K562 (cell line): ENCODE data around the gene HMGN1. TPM values are rescaled to one million over a fixed set of nuclear protein-coding genes. Genes with fewer than 3 reads are reported as not detected.

Experiments used
- ATAC-seq: fragments of 200-7000 bp; cut with Tn5 transposase; 3 replicates; pipeline ENCODE4 v1.9.1; 2020; ENCODE audit warnings: moderate library complexity
- BruUV-seq: library from RNA; stranded (reverse); fragments of 400-500 nt; replicated peaks from 2 replicates; lab custom pipeline; 2021; lab: Mats Ljungman, UMichigan
- CTCF ChIA-PET: fragments of 300-600 bp; formaldehyde crosslinking; extraction: SDS; loops from one replicate; lab custom pipeline; 2021; ENCODE audit warnings: low intra/inter-chr PET ratio; lab: Yijun Ruan, JAX
- POLR2A ChIA-PET: fragments of 300-600, 350-650 bp; sonication (Branson Sonifier 250); formaldehyde crosslinking; extraction: SDS; loops from one replicate; lab custom pipeline; 2021; ENCODE audit warnings: antibody characterized with exemption, inconsistent platforms; lab: Yijun Ruan, JAX
- DNase-seq, 4 experiments: peaks; one replicate each; pipeline versions ENCODE4 v3.0.0 to v3.0.0-alpha.2; 2011 to 2018; ENCODE audit warnings: low spot score in 3 of 4, mixed read lengths in 3 of 4; ENCODE audit errors: extremely low read depth in 1 of 4
- FAIRE-seq: peaks from 2 replicates; lab custom pipeline; 2011; peaks lifted over from hg19 to GRCh38; lab: Jason Lieb, UNC
- H2AFZ ChIP-seq: 2 replicates; pipeline ENCODE4 v1.6.0; 2011; ENCODE audit warnings: low read depth, low read length, control low read depth, inconsistent platforms
- H3K27ac ChIP-seq: fragments of 200-600 bp; 3 replicates; pipeline ENCODE4 v1.8.0; 2011; ENCODE audit warnings: low read depth, mild to moderate bottlenecking, control low read depth, inconsistent platforms, low read length, moderate library complexity, mixed read lengths; ENCODE audit errors: extremely low read depth
- H3K27me3 ChIP-seq, 2 experiments: fragments of 300-600 bp in 1 of 2; 2 replicates in 1 of 2; 3 replicates in 1 of 2; pipeline versions ENCODE4 v1.6.0 to v1.8.0; 2011; ENCODE audit warnings: inconsistent platforms in 2 of 2, low read length in 2 of 2, mild to moderate bottlenecking in 1 of 2, mixed read lengths in 1 of 2, moderate library complexity in 1 of 2; ENCODE audit not compliant: control insufficient read depth in 2 of 2, insufficient read depth in 2 of 2
- H3K36me3 ChIP-seq: fragments of 300-600 bp; 3 replicates; pipeline ENCODE4 v1.8.0; 2011; ENCODE audit warnings: mild to moderate bottlenecking, low read length, inconsistent platforms; ENCODE audit not compliant: control insufficient read depth, insufficient read depth
- H3K4me1 ChIP-seq, 2 experiments: fragments of 200-600 bp in 1 of 2; replicated peaks in 1 of 2; 2 replicates in 1 of 2; 3 replicates in 1 of 2; pipeline versions ENCODE4 v1.5.1 to v1.8.0; 2011; ENCODE audit warnings: inconsistent platforms in 2 of 2, low read length in 2 of 2, mild to moderate bottlenecking in 1 of 2, mixed read lengths in 1 of 2, moderate library complexity in 1 of 2; ENCODE audit not compliant: control insufficient read depth in 2 of 2, insufficient read depth in 2 of 2
- H3K4me2 ChIP-seq: 2 replicates; pipeline ENCODE4 v1.6.1; 2011; ENCODE audit warnings: low read length, control low read depth, inconsistent platforms, mixed read lengths; ENCODE audit not compliant: insufficient read depth
- H3K4me3 ChIP-seq: fragments of 200-600 bp; sonication (generic), shearing (Covaris generic); 2 replicates; pipeline ENCODE4 v1.5.1; 2016; ENCODE audit warnings: control low read depth, inconsistent platforms
- H3K79me2 ChIP-seq: fragments of 200-600 bp; 3 replicates; pipeline ENCODE4 v1.8.0; 2011; ENCODE audit warnings: low read length, inconsistent platforms; ENCODE audit not compliant: control insufficient read depth, insufficient read depth
- H3K9ac ChIP-seq, 2 experiments: 2 replicates each; pipeline versions ENCODE4 v1.6.0 to v1.6.1; 2011; ENCODE audit warnings: low read depth in 2 of 2, low read length in 2 of 2, control low read depth in 1 of 2, inconsistent platforms in 1 of 2, mild to moderate bottlenecking in 1 of 2, mixed read lengths in 1 of 2; ENCODE audit not compliant: insufficient read depth in 1 of 2
- H3K9me1 ChIP-seq: one replicate; pipeline ENCODE4 v1.6.0; 2011; ENCODE audit warnings: inconsistent platforms, mild to moderate bottlenecking, low read length, moderate library complexity; ENCODE audit not compliant: control insufficient read depth, insufficient read depth
- H3K9me3 ChIP-seq: replicated peaks from 2 replicates; pipeline ENCODE4 v1.5.1; 2011; ENCODE audit warnings: low read depth, low read length, inconsistent platforms; ENCODE audit not compliant: control insufficient read depth, insufficient read depth
- H4K20me1 ChIP-seq: replicated peaks from 2 replicates; pipeline ENCODE4 v1.6.1; 2011; ENCODE audit warnings: low read length, inconsistent platforms, mixed read lengths; ENCODE audit not compliant: control insufficient read depth, insufficient read depth
- CC2D1A ChIP-seq: fragments of 450-650 bp; IDR thresholded peaks from 2 replicates; pipeline ENCODE4 v1.6.1; 2017; ENCODE audit warnings: mild to moderate bottlenecking
- DACH1 ChIP-seq: fragments of 450-650 bp; IDR thresholded peaks from 2 replicates; pipeline ENCODE4 v1.6.1; 2018; ENCODE audit not compliant: partially characterized antibody
- E2F3 ChIP-seq: fragments of 250-450 bp; sonication (Bioruptor Pico); IDR thresholded peaks from 2 replicates; pipeline ENCODE4 v1.4.0; 2020; ENCODE audit warnings: mild to moderate bottlenecking
- KLF10 ChIP-seq: fragments of 250-450 bp; sonication (Bioruptor Pico); IDR thresholded peaks from 2 replicates; pipeline ENCODE4 v1.6.1; 2021; ENCODE audit warnings: matching md5 sums
- RBM22 ChIP-seq: fragments of 200-400 bp; formaldehyde crosslinking; IDR thresholded peaks from 2 replicates; pipeline ENCODE4 v1.6.1; 2018; ENCODE audit warnings: low read length, low read depth; ENCODE audit not compliant: poor library complexity, severe bottlenecking
- RUNX1 ChIP-seq: sonication (generic); IDR thresholded peaks from 2 replicates; pipeline ENCODE4 v1.6.1; 2016; ENCODE audit warnings: antibody characterized with exemption, low read depth
- SAFB ChIP-seq: fragments of 200-400 bp; formaldehyde crosslinking; IDR thresholded peaks from 2 replicates; pipeline ENCODE4 v1.6.1; 2017; ENCODE audit warnings: low read depth, low read length, borderline replicate concordance
- ZFP30 ChIP-seq: fragments of 250-450 bp; sonication (Bioruptor Pico); IDR thresholded peaks from 2 replicates; pipeline ENCODE4 v1.8.0; 2022; ENCODE audit warnings: moderate library complexity, mild to moderate bottlenecking, inconsistent platforms, borderline replicate concordance
- ZNF57 ChIP-seq: fragments of 450-650 bp; formaldehyde crosslinking; IDR thresholded peaks from 2 replicates; pipeline ENCODE4 v1.4.0; 2020; ENCODE audit warnings: mild to moderate bottlenecking, moderate library complexity
- ZNF583 ChIP-seq: fragments of 250-450 bp; sonication (Bioruptor Pico); IDR thresholded peaks from 2 replicates; pipeline ENCODE4 v1.4.0; 2020
- ZNF668 ChIP-seq: fragments of 250-450 bp; sonication (Bioruptor Pico); IDR thresholded peaks from 2 replicates; pipeline ENCODE4 v1.8.0; 2022; ENCODE audit warnings: mild to moderate bottlenecking, inconsistent platforms
- ZSCAN32 ChIP-seq: fragments of 450-650 bp; formaldehyde crosslinking; IDR thresholded peaks from 2 replicates; pipeline ENCODE4 v1.4.0; 2020; ENCODE audit warnings: mild to moderate bottlenecking, moderate library complexity
- WGBS: fragments of 100-300 bp; shearing (Covaris generic); methylation state at CpG from one replicate; pipeline ENCODE4 v1.1.6; 2016; ENCODE audit warnings: low coverage, mixed read lengths; ENCODE audit not compliant: insufficient coverage; ENCODE audit errors: missing lambda C conversion rate; 5-methylcytosine and 5-hydroxymethylcytosine counted together
- in situ Hi-C: fragments of 300-500 bp; cut with MboI; formaldehyde crosslinking; loops from 4 replicates; pipeline ENCODE4 v1.15.0; 2018; ENCODE audit warnings: inconsistent platforms, mixed read lengths
- intact Hi-C: fragments of 100-400 bp; cut with micrococcal nuclease; formaldehyde crosslinking; loops from 2 replicates; pipeline ENCODE4 v1.14.2; 2022
- polyA plus RNA-seq, 8 experiments: library from polyadenylated mRNA; depleted of rRNA in 4 of 8; stranded (reverse) in 5 of 8; unstranded in 3 of 8; fragments of >200 nt; fragmentation: Nextera tagmentation in 2 of 8; fragmentation: Illumina TruSeq in 1 of 8; extraction: Ambion mirVana in 2 of 8; extraction: Trizol in 1 of 8; gene quantifications; 2 replicates each; pipeline versions ENCODE4 v1.2.1 to v1.2.3, GENCODE V29; 2011 to 2014; ENCODE audit warnings: inconsistent platforms in 1 of 8, missing spikeins in 1 of 8
- total RNA-seq, 7 experiments: library from RNA; depleted of rRNA in 6 of 7; stranded (reverse); fragments of >200 nt in 6 of 7; fragmentation: Illumina TruSeq in 2 of 7; extraction: Trizol in 2 of 7; gene quantifications; 2 replicates each; pipeline versions ENCODE4 v1.2.1 to v1.2.3, GENCODE V29; 2011 to 2021; ENCODE audit warnings: low replicate concordance in 1 of 7
- TF ChIP-seq, protein P1 (sequence below), 2 experiments: fragments of 450-650 bp; IDR thresholded peaks; 2 replicates each; pipeline ENCODE4 v1.6.1; 2016
- TF ChIP-seq, protein P2 (sequence below): fragments of 450-650 bp; formaldehyde crosslinking; IDR thresholded peaks from 2 replicates; pipeline ENCODE4 v1.4.0; 2022; ENCODE audit warnings: missing genetic modification characterization
- TF ChIP-seq, protein P3 (sequence below): fragments of 450-650 bp; IDR thresholded peaks from 2 replicates; pipeline ENCODE4 v1.6.1; 2016

Gene HMGN1
- total and polyA plus RNA-seq, 9 of the 15 experiments (the other 6 are each of a cell fraction or from before 2014, with no cell fraction given) = 124 to 626 (median 498) TPM

DNA sequence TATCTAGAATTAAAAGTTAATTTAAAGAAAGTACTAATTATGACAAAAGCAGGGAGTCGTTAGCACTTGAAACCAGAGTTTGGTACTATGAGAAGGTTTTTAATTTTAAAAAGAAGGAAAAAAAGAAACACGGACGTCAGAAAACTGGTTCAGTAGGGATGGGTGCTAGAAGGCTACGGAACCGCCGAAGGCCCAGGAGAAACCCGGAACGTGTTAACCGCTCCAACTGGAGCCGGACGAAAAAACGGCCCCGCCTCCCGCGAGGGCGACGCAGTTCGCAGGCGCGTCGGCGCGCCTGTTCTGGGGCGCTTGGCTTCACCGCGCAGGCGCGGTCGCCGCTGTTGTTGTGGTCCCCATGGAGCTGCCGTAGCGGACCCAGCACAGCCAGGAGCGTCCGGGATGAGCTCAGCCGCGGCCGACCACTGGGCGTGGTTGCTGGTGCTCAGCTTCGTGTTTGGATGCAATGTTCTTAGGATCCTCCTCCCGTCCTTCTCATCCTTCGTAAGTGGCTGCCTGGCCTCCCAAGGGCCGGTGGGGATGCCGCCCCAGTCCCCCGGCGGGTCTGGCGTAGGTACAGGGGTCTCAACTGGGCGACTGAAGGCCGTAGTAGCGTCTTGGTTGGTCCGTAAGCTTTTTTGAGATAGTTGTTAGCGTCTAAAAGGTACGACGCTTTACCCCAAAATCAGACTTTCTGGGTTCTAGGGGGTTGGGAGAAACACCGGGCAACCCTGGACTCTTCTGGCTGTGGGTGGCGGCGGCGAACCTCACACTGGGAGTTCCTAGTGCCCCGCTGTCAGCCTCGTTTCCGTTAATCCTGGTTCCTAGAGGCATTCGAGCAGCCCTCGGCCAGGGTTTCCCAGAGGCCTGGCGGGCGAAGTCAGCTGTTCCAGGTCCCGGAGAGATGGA, 31.4 kb upstream of the HMGN1 start:
- in situ Hi-C loops (no loop called here), intact Hi-C loops (no loop called here)
- H4K20me1 ChIP-seq = no peaks in the 10 kb centered on the region
- ATAC-seq = peak; percentile 98
- DNase-seq = peak; percentile 96 to 99 (median 98)
- peak overlapping the region; percentile 71 for H3K4me3 ChIP-seq
- H3K27me3 ChIP-seq = no peaks in the 10 kb centered on the region
- ChIA-PET CTCF (no interaction called here), POLR2A (interaction anchor here (0.6 to 1.4 kb wide), 20 partner anchors 10 to 611 kb away, joined by 3 to 15 read pairs (median 3); partner anchors contain the start of genes BRWD1 and HMGN1)
- no TSS peak for BruUV-seq
- WGBS = 2% methylated on average over 65 of the region's 65 CpGs
- peak; percentile 98 for FAIRE-seq
- peak overlapping the region; percentile 91 for H2AFZ ChIP-seq
- peak overlapping the region; percentile 66 for H3K27ac ChIP-seq
- no peaks in the 10 kb centered on the region for H3K36me3 ChIP-seq
- H3K4me2 ChIP-seq = peak overlapping the region; percentile 88
- H3K4me1 ChIP-seq = peaks cover 14 to 24% of the 10 kb centered on the region in 2 experiments
- H3K9me1 ChIP-seq = no peaks in the 10 kb centered on the region
- peaks cover 12% of the 10 kb centered on the region; the same call in 2 of the 3 replicates for H3K79me2 ChIP-seq
- peak overlapping the region; percentile 62 to 84 for H3K9ac ChIP-seq
- H3K9me3 ChIP-seq = no peaks in the 10 kb centered on the region
- TF ChIP-seq, protein P1, sequence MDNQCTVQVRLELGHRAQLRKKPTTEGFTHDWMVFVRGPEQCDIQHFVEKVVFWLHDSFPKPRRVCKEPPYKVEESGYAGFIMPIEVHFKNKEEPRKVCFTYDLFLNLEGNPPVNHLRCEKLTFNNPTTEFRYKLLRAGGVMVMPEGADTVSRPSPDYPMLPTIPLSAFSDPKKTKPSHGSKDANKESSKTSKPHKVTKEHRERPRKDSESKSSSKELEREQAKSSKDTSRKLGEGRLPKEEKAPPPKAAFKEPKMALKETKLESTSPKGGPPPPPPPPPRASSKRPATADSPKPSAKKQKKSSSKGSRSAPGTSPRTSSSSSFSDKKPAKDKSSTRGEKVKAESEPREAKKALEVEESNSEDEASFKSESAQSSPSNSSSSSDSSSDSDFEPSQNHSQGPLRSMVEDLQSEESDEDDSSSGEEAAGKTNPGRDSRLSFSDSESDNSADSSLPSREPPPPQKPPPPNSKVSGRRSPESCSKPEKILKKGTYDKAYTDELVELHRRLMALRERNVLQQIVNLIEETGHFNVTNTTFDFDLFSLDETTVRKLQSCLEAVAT (IDR thresholded peaks at IDR 0.05) = no peak
- TF ChIP-seq RUNX1 = 0 out of 2 replicates have a peak, but pooled peaks have one; percentile 11
- TF ChIP-seq, protein P2, sequence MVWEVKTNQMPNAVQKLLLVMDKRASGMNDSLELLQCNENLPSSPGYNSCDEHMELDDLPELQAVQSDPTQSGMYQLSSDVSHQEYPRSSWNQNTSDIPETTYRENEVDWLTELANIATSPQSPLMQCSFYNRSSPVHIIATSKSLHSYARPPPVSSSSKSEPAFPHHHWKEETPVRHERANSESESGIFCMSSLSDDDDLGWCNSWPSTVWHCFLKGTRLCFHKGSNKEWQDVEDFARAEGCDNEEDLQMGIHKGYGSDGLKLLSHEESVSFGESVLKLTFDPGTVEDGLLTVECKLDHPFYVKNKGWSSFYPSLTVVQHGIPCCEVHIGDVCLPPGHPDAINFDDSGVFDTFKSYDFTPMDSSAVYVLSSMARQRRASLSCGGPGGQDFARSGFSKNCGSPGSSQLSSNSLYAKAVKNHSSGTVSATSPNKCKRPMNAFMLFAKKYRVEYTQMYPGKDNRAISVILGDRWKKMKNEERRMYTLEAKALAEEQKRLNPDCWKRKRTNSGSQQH = no peak
- peak; percentile 36; the same call in 1 of the 2 replicates for TF ChIP-seq CC2D1A
- TF ChIP-seq, protein P3, sequence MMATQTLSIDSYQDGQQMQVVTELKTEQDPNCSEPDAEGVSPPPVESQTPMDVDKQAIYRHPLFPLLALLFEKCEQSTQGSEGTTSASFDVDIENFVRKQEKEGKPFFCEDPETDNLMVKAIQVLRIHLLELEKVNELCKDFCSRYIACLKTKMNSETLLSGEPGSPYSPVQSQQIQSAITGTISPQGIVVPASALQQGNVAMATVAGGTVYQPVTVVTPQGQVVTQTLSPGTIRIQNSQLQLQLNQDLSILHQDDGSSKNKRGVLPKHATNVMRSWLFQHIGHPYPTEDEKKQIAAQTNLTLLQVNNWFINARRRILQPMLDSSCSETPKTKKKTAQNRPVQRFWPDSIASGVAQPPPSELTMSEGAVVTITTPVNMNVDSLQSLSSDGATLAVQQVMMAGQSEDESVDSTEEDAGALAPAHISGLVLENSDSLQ = no peak
- TF ChIP-seq KLF10 (CRISPR knock-in tag) = no peak
- no peak for TF ChIP-seq E2F3 (CRISPR knock-in tag)
- no peak for TF ChIP-seq ZNF583 (CRISPR knock-in tag)
- no peak for TF ChIP-seq ZNF57 (CRISPR knock-in tag)
- no peak for TF ChIP-seq SAFB
- TF ChIP-seq ZFP30 (CRISPR knock-in tag) = no peak
- no peak for TF ChIP-seq ZSCAN32 (CRISPR knock-in tag)
- no peak for TF ChIP-seq DACH1
- no peak for TF ChIP-seq RBM22
- TF ChIP-seq ZNF668 (CRISPR knock-in tag) = no peak
